ACC112 (cell line): ENCODE data around the gene MYO1D.

Experiments
- H2AFZ ChIP-seq: fragments of 200-600 bp; sonication (generic); one replicate; pipeline ENCODE4 v1.6.0; 2017; ENCODE audit warnings: antibody characterized with exemption, low read length; ENCODE audit not compliant: unreplicated experiment
- H3K27ac ChIP-seq: fragments of 200-600 bp; sonication (generic); 2 replicates; pipeline ENCODE4 v1.5.1; 2014; ENCODE audit warnings: low read depth, mild to moderate bottlenecking, antibody characterized with exemption, low read length, moderate library complexity
- H3K27me3 ChIP-seq: fragments of 200-600 bp; sonication (generic); 2 replicates; pipeline ENCODE4 v1.6.1; 2014; ENCODE audit warnings: mild to moderate bottlenecking, antibody characterized with exemption, low read length, moderate library complexity, mixed read lengths; ENCODE audit not compliant: insufficient read depth
- H3K36me3 ChIP-seq: fragments of 200-600 bp; sonication (generic); 2 replicates; pipeline ENCODE4 v1.6.1; 2016; ENCODE audit warnings: mild to moderate bottlenecking, antibody characterized with exemption, low read length, moderate library complexity, mixed read lengths; ENCODE audit not compliant: insufficient read depth
- H3K4me1 ChIP-seq: fragments of 200-600 bp; sonication (generic); one replicate; pipeline ENCODE4 v1.6.1; 2016; ENCODE audit warnings: low read length, mixed read lengths; ENCODE audit not compliant: insufficient read depth, unreplicated experiment, control insufficient read depth
- H3K4me3 ChIP-seq: fragments of 200-600 bp; sonication (generic); 2 replicates; pipeline ENCODE4 v1.5.1; 2014; ENCODE audit warnings: mild to moderate bottlenecking, low read depth, low read length
- H3K79me2 ChIP-seq: fragments of 200-600 bp; sonication (generic); one replicate; pipeline ENCODE4 v1.6.0; 2016; ENCODE audit warnings: low read length; ENCODE audit not compliant: control insufficient read depth, unreplicated experiment, insufficient read depth

MYO1D gene

GRCh38 chr17:32684087-32684958, 192.6 kb downstream of the MYO1D start:
- Histone ChIP-seq H2AFZ (no peak overlapping the region), H3K27ac (no peak overlapping the region), H3K36me3 (no peaks in the 10 kb centered on the region), H3K79me2 (no peaks in the 10 kb centered on the region), H3K27me3 (no peaks in the 10 kb centered on the region), H3K4me3 (no peak overlapping the region), H3K4me1 (no peaks in the 10 kb centered on the region)

- no peaks in the 10 kb centered on the region for H3K36me3 ChIP-seq
- H2AFZ ChIP-seq: no peak overlapping the region
- no peaks in the 10 kb centered on the region for H3K27me3 ChIP-seq
- no peak overlapping the region for H3K27ac ChIP-seq
- no peaks in the 10 kb centered on the region for H3K79me2 ChIP-seq
- H3K4me1 ChIP-seq: peaks cover 4% of the 10 kb centered on the region
- H3K4me3 ChIP-seq: no peak overlapping the region
Measured at GRCh38 chr17:32673964-32674363, 203.0 kb downstream of the MYO1D start.

GRCh38 chr17:32672711-32673110, 204.2 kb downstream of the MYO1D start:
- Histone ChIP-seq H3K27ac (no peak overlapping the region), H3K79me2 (no peaks in the 10 kb centered on the region), H3K36me3 (no peaks in the 10 kb centered on the region), H3K4me1 (peaks cover 4% of the 10 kb centered on the region), H3K27me3 (no peaks in the 10 kb centered on the region), H2AFZ (no peak overlapping the region), H3K4me3 (no peak overlapping the region)

- Histone ChIP-seq H3K4me1 (peaks cover 4% of the 10 kb centered on the region), H3K4me3 (no peak overlapping the region), H2AFZ (peak overlapping the region; percentile 25), H3K27me3 (no peaks in the 10 kb centered on the region), H3K27ac (no peak overlapping the region), H3K79me2 (no peaks in the 10 kb centered on the region), H3K36me3 (no peaks in the 10 kb centered on the region)
Measured at GRCh38 chr17:32671896-32672295, 205.0 kb downstream of the MYO1D start.

- no peaks in the 10 kb centered on the region for H3K27me3 ChIP-seq
- no peak overlapping the region for H2AFZ ChIP-seq
- H3K36me3 ChIP-seq: no peaks in the 10 kb centered on the region
- H3K79me2 ChIP-seq: no peaks in the 10 kb centered on the region
- H3K4me1 ChIP-seq: no peaks in the 10 kb centered on the region
- H3K4me3 ChIP-seq: no peak overlapping the region
- no peak overlapping the region for H3K27ac ChIP-seq
Measured at GRCh38 chr17:32664936-32665583, 211.9 kb downstream of the MYO1D start.

- H3K79me2 ChIP-seq: no peaks in the 10 kb centered on the region
- H3K27me3 ChIP-seq: no peaks in the 10 kb centered on the region
- H2AFZ ChIP-seq: no peak overlapping the region
- no peak overlapping the region for H3K27ac ChIP-seq
- H3K4me3 ChIP-seq: no peak overlapping the region
- no peaks in the 10 kb centered on the region for H3K36me3 ChIP-seq
- no peaks in the 10 kb centered on the region for H3K4me1 ChIP-seq
Measured at GRCh38 chr17:32660496-32660985, 216.4 kb downstream of the MYO1D start.

GRCh38 chr17:32659419-32659842, 217.5 kb downstream of the MYO1D start:
- Histone ChIP-seq H3K36me3 (no peaks in the 10 kb centered on the region), H3K27me3 (no peaks in the 10 kb centered on the region), H2AFZ (no peak overlapping the region), H3K4me1 (no peaks in the 10 kb centered on the region), H3K79me2 (no peaks in the 10 kb centered on the region), H3K27ac (no peak overlapping the region), H3K4me3 (no peak overlapping the region)

- no peaks in the 10 kb centered on the region for H3K27me3 ChIP-seq
- H3K79me2 ChIP-seq: no peaks in the 10 kb centered on the region
- no peak overlapping the region for H2AFZ ChIP-seq
- H3K27ac ChIP-seq: no peak overlapping the region
- H3K36me3 ChIP-seq: no peaks in the 10 kb centered on the region
- no peaks in the 10 kb centered on the region for H3K4me1 ChIP-seq
- no peak overlapping the region for H3K4me3 ChIP-seq
Measured at GRCh38 chr17:32658470-32659418, 218.2 kb downstream of the MYO1D start.

- Histone ChIP-seq H3K4me3 (no peak overlapping the region), H3K79me2 (no peaks in the 10 kb centered on the region), H3K27me3 (no peaks in the 10 kb centered on the region), H3K4me1 (no peaks in the 10 kb centered on the region), H3K27ac (no peak overlapping the region), H3K36me3 (no peaks in the 10 kb centered on the region), H2AFZ (no peak overlapping the region)
Measured at GRCh38 chr17:32656886-32657285, 220.0 kb downstream of the MYO1D start.

- Histone ChIP-seq H3K27ac (no peak overlapping the region), H3K4me1 (no peaks in the 10 kb centered on the region), H3K36me3 (peaks cover 10% of the 10 kb centered on the region), H3K27me3 (no peaks in the 10 kb centered on the region), H3K4me3 (no peak overlapping the region), H3K79me2 (no peaks in the 10 kb centered on the region), H2AFZ (no peak overlapping the region)
Measured at GRCh38 chr17:32654324-32654723, 222.6 kb downstream of the MYO1D start.
